GM21529 (cell line): Measurements from ENCODE around the gene TRPM2.

ENCODE experiments used
- ATAC-seq: cut with Tn5 transposase; IDR thresholded peaks from one replicate; pipeline ENCODE4 v1.9.1; 2021; ENCODE audit not compliant: unreplicated experiment

TRPM2 gene

GRCh38 chr21:44424608-44425306 lies 71.3 kb downstream of the TRPM2 start:
- ATAC-seq: no peak

GRCh38 chr21:44425307-44425894 lies 72.0 kb downstream of the TRPM2 start:
- ATAC-seq: no peak

GRCh38 chr21:44425895-44426662 lies 72.7 kb downstream of the TRPM2 start:
- ATAC-seq: no peak

GRCh38 chr21:44426663-44427191 lies 73.3 kb downstream of the TRPM2 start:
- no peak for ATAC-seq

- ATAC-seq: no peak
These were observed 74.1 kb downstream of the TRPM2 start for GRCh38 chr21:44427241-44428120.

GRCh38 chr21:44428281-44428960 lies 75.0 kb downstream of the TRPM2 start:
- ATAC-seq: no peak

- no peak for ATAC-seq
These were observed 76.5 kb downstream of the TRPM2 start for GRCh38 chr21:44429894-44430293.

- no peak for ATAC-seq
These were observed 77.9 kb downstream of the TRPM2 start for GRCh38 chr21:44431300-44431699.

GRCh38 chr21:44432841-44433790 lies 79.7 kb downstream of the TRPM2 start:
- ATAC-seq: no peak

GRCh38 chr21:44433791-44434567 lies 80.6 kb downstream of the TRPM2 start:
- no peak for ATAC-seq

- ATAC-seq: no peak
These were observed 81.1 kb downstream of the TRPM2 start for GRCh38 chr21:44434568-44434925.

GRCh38 chr21:44434936-44435635 lies 81.7 kb downstream of the TRPM2 start:
- no peak for ATAC-seq

- no peak for ATAC-seq
These were observed 82.7 kb downstream of the TRPM2 start for GRCh38 chr21:44436111-44436611.

- no peak for ATAC-seq
These were observed 83.5 kb downstream of the TRPM2 start for GRCh38 chr21:44436958-44437357.

- ATAC-seq: no peak
These were observed 83.9 kb downstream of the TRPM2 start for GRCh38 chr21:44437371-44437695.

GRCh38 chr21:44437696-44438431 lies 84.4 kb downstream of the TRPM2 start:
- no peak for ATAC-seq

GRCh38 chr21:44438531-44439210 lies 85.2 kb downstream of the TRPM2 start:
- no peak for ATAC-seq
